ENCODE results near the gene DLG5.
"Not testable (repeated sequence)": the region's sequence is repeated elsewhere in the genome, so short reads cannot be mapped to it uniquely, and the experiment has no call there.

DLG5 gene

GRCh38 chr10:77795426-77796055, 131.0 kb downstream of the DLG5 start:
- DNase-seq (ENCODE audit: low read depth in 2 of 2): no peak

- no peak for DNase-seq (ENCODE audit: low read depth in 2 of 2)
These were observed 132.1 kb downstream of the DLG5 start for GRCh38 chr10:77794256-77795142.

GRCh38 chr10:77793831-77794230, 132.7 kb downstream of the DLG5 start:
- no peak for DNase-seq (ENCODE audit: low read depth in 2 of 2)

GRCh38 chr10:77792155-77792554, 134.4 kb downstream of the DLG5 start:
- DNase-seq (ENCODE audit: low read depth in 2 of 2): no peak

- DNase-seq (ENCODE audit: low read depth in 2 of 2): no peak
These were observed 135.0 kb downstream of the DLG5 start for GRCh38 chr10:77791506-77791905.

- no peak for DNase-seq (ENCODE audit: low read depth in 2 of 2)
These were observed 136.7 kb downstream of the DLG5 start for GRCh38 chr10:77789861-77790260.

GRCh38 chr10:77789016-77789415, 137.5 kb downstream of the DLG5 start:
- no peak for DNase-seq (ENCODE audit: low read depth in 2 of 2)

- DNase-seq (ENCODE audit: low read depth in 2 of 2): no peak
These were observed 138.0 kb downstream of the DLG5 start for GRCh38 chr10:77788496-77789010.

GRCh38 chr10:77787440-77787839, 139.1 kb downstream of the DLG5 start:
- no peak for DNase-seq (ENCODE audit: low read depth in 2 of 2)

GRCh38 chr10:77784856-77785255, 141.7 kb downstream of the DLG5 start:
- DNase-seq (ENCODE audit: low read depth in 2 of 2): no peak

GRCh38 chr10:77782328-77783061, 144.1 kb downstream of the DLG5 start:
- DNase-seq (ENCODE audit: low read depth in 2 of 2): no peak

- no peak for DNase-seq (ENCODE audit: low read depth in 2 of 2)
These were observed 144.9 kb downstream of the DLG5 start for GRCh38 chr10:77781451-77782327.

GRCh38 chr10:77780180-77780579, 146.4 kb downstream of the DLG5 start:
- DNase-seq (ENCODE audit: low read depth in 2 of 2): no peak

- no peak for DNase-seq (ENCODE audit: low read depth in 2 of 2)
These were observed 150.1 kb downstream of the DLG5 start for GRCh38 chr10:77776487-77776886.

GRCh38 chr10:77774940-77775391, 151.6 kb downstream of the DLG5 start:
- no peak for DNase-seq (ENCODE audit: low read depth in 2 of 2)

- no peak for DNase-seq (ENCODE audit: low read depth in 2 of 2)
These were observed 152.7 kb downstream of the DLG5 start for GRCh38 chr10:77773631-77774426.

GRCh38 chr10:77772852-77773600, 153.5 kb downstream of the DLG5 start:
- not testable (repeated sequence) for DNase-seq (ENCODE audit: low read depth in 2 of 2)

- no peak for DNase-seq (ENCODE audit: low read depth in 2 of 2)
These were observed 154.7 kb downstream of the DLG5 start for GRCh38 chr10:77771851-77772250.

GRCh38 chr10:77771450-77771849, 155.1 kb downstream of the DLG5 start:
- DNase-seq (ENCODE audit: low read depth in 2 of 2): no peak

GRCh38 chr10:77770868-77771175, 155.7 kb downstream of the DLG5 start:
- no peak for DNase-seq (ENCODE audit: low read depth in 2 of 2)
